CD14-positive monocyte (primary cell): ENCODE measurements around the gene HK1. TPM values are rescaled to one million over a fixed set of nuclear protein-coding genes. Genes with fewer than 3 reads are reported as not detected.

Source experiments
- DNase-seq, 3 donors: peaks; one replicate each; pipeline ENCODE4 v3.0.0-alpha.2; 2011 to 2022
- H2AFZ ChIP-seq: 2 replicates; pipeline ENCODE4 v1.6.0; 2012; ENCODE audit warnings: mild to moderate bottlenecking, low read depth, low read length, inconsistent platforms; ENCODE audit not compliant: insufficient read depth, poor library complexity, severe bottlenecking
- H3K27ac ChIP-seq, 2 donors: 1 replicate in 1 of 2; 2 replicates in 1 of 2; pipeline ENCODE4 v1.5.1; 2012 to 2013; ENCODE audit warnings: low read length in 2 of 2, control low read depth in 1 of 2, inconsistent platforms in 1 of 2, low read depth in 1 of 2, mild to moderate bottlenecking in 1 of 2
- H3K27me3 ChIP-seq, 2 donors: one replicate each; pipeline versions ENCODE4 v1.6.0 to v1.6.1; 2011 to 2013; ENCODE audit warnings: low read length in 2 of 2; ENCODE audit not compliant: control insufficient read depth in 2 of 2, insufficient read depth in 2 of 2
- H3K36me3 ChIP-seq, 2 donors: replicated peaks in 1 of 2; 1 replicate in 1 of 2; 2 replicates in 1 of 2; pipeline versions ENCODE4 v1.5.1 to v1.6.1; 2012 to 2013; ENCODE audit warnings: low read length in 2 of 2, control low read depth in 1 of 2, inconsistent platforms in 1 of 2, mild to moderate bottlenecking in 1 of 2; ENCODE audit not compliant: insufficient read depth in 2 of 2, control insufficient read depth in 1 of 2
- H3K4me1 ChIP-seq, 2 donors: 1 replicate in 1 of 2; 2 replicates in 1 of 2; pipeline versions ENCODE4 v1.5.1 to v1.6.1; 2012 to 2013; ENCODE audit warnings: low read length in 2 of 2, control low read depth in 1 of 2, inconsistent platforms in 1 of 2, mild to moderate bottlenecking in 1 of 2, moderate library complexity in 1 of 2; ENCODE audit not compliant: insufficient read depth in 2 of 2, control insufficient read depth in 1 of 2
- H3K4me2 ChIP-seq: replicated peaks from 2 replicates; pipeline ENCODE3; 2012; ENCODE audit warnings: low read length, moderate library complexity, mild to moderate bottlenecking; ENCODE audit not compliant: poor library complexity, severe bottlenecking; ENCODE audit errors: extremely low read depth
- H3K4me3 ChIP-seq, 3 experiments: fragments of 200-600 bp in 1 of 3; sonication (generic) in 1 of 3; replicated peaks in 1 of 3; 1 replicate in 2 of 3; 2 replicates in 1 of 3; pipeline ENCODE4 v1.5.1; 2011 to 2013; ENCODE audit warnings: low read length in 3 of 3, mild to moderate bottlenecking in 3 of 3, control low read depth in 2 of 3, low read depth in 2 of 3, inconsistent platforms in 1 of 3, moderate library complexity in 1 of 3
- H3K79me2 ChIP-seq: 2 replicates; pipeline ENCODE4 v1.6.0; 2012; ENCODE audit warnings: mild to moderate bottlenecking, control low read depth, inconsistent platforms, low read length, moderate library complexity; ENCODE audit not compliant: insufficient read depth
- H3K9ac ChIP-seq: 2 replicates; pipeline ENCODE4 v1.6.0; 2017; ENCODE audit warnings: low read length, mild to moderate bottlenecking; ENCODE audit not compliant: insufficient read depth, poor library complexity, severe bottlenecking
- H3K9me3 ChIP-seq, 2 donors: replicated peaks in 1 of 2; 1 replicate in 1 of 2; 2 replicates in 1 of 2; pipeline versions ENCODE4 v1.5.1 to v1.6.1; 2012 to 2013; ENCODE audit warnings: low read length in 2 of 2, control low read depth in 1 of 2; ENCODE audit not compliant: control insufficient read depth in 1 of 2, insufficient read depth in 1 of 2
- H4K20me1 ChIP-seq: 2 replicates; pipeline ENCODE4 v1.6.0; 2012; ENCODE audit warnings: mild to moderate bottlenecking, low read length, control low read depth, moderate library complexity; ENCODE audit not compliant: insufficient read depth
- H3K27ac Mint-ChIP-seq, 7 donors: one replicate each; pipeline ENCODE4 v1.8.0; 2020; ENCODE audit warnings: mild to moderate bottlenecking in 7 of 7, mixed read lengths in 7 of 7, moderate library complexity in 6 of 7, inconsistent platforms in 2 of 7
- H3K27me3 Mint-ChIP-seq, 3 donors: one replicate each; pipeline ENCODE4 v1.8.0; 2021 to 2022; ENCODE audit warnings: low read depth in 3 of 3, mild to moderate bottlenecking in 3 of 3, mixed read lengths in 3 of 3, moderate library complexity in 3 of 3, inconsistent platforms in 1 of 3
- H3K36me3 Mint-ChIP-seq, 2 donors: one replicate each; pipeline ENCODE4 v1.8.0; 2020; ENCODE audit warnings: mixed read lengths in 2 of 2, inconsistent platforms in 1 of 2, mild to moderate bottlenecking in 1 of 2
- H3K4me1 Mint-ChIP-seq: one replicate; pipeline ENCODE4 v1.8.0; 2020; ENCODE audit warnings: mild to moderate bottlenecking, mixed read lengths
- H3K4me3 Mint-ChIP-seq, 2 donors: one replicate each; pipeline ENCODE4 v1.8.0; 2020; ENCODE audit warnings: mild to moderate bottlenecking in 2 of 2, mixed read lengths in 2 of 2, moderate library complexity in 1 of 2
- H3K9me3 Mint-ChIP-seq, 7 donors: one replicate each; pipeline ENCODE4 v1.8.0; 2020 to 2022; ENCODE audit warnings: mixed read lengths in 7 of 7, mild to moderate bottlenecking in 6 of 7, moderate library complexity in 6 of 7, inconsistent platforms in 2 of 7
- CTCF ChIP-seq: fragments of 200-600 bp; IDR thresholded peaks from one replicate; pipeline ENCODE4 v1.8.0; 2022; ENCODE audit warnings: antibody characterized with exemption, mild to moderate bottlenecking
- WGBS: methylation state at CpG from one replicate; pipeline ENCODE4 v1.1.5; 2013; ENCODE audit warnings: missing lambda C conversion rate; ENCODE audit not compliant: insufficient coverage; 5-methylcytosine and 5-hydroxymethylcytosine counted together
- intact Hi-C, 2 donors: fragments of 100-400 bp; cut with micrococcal nuclease; formaldehyde crosslinking; loops; one replicate each; pipeline versions ENCODE4 v1.15.0 to v1.15.1; 2023
- polyA plus RNA-seq, 3 donors: library from polyadenylated mRNA; depleted of rRNA in 1 of 3; unstranded in 2 of 3; stranded (reverse) in 1 of 3; fragments of 300-500 nt in 2 of 3; fragments of >200 nt in 1 of 3; fragmentation: Illumina TruSeq in 2 of 3; gene quantifications; 1 replicate in 2 of 3; 2 replicates in 1 of 3; pipeline ENCODE4 v1.2.3, GENCODE V29; 2012 to 2021

The HK1 gene
- polyA plus RNA-seq, 3 donors: 57.9 to 146 (median 125) TPM

DNA sequence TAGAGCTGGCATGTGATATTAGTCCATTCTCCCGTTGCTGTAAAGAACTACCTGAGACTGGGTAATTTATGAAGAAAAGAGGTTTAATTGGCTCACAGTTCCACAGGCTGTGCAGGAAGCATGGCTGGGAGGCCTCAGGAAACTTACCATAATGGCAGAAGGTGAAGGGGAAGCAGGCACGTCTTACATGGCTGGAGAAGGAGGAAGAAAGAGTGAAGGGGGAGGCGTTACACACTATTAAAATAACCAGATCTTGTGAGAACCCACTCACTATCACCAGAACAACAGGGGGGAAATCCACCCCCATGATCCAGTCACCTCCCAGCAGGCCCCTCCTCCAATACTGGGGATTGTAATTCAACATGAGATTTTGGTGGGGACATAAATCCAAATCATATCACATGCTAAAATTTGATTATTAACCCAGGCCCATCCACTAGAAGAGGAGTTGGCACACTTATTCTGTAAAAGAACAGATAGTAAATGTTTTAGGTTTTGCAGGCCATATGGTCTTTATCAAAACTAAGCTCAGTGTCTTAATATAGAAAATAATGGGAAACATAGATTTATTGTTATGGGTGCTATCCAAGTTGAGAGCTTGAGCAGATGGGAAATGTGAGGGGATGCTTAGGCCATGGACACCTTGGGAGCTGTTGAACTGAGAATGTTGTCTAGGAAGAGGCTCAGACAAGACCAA lies 18.6 kb upstream of the HK1 start:
- no peak overlapping the region for H3K9ac ChIP-seq
- no peak overlapping the region for H3K4me3 Mint-ChIP-seq
- intact Hi-C loops: no loop called here
- no peaks in the 10 kb centered on the region for H3K27me3 ChIP-seq
- no peaks in the 10 kb centered on the region for H4K20me1 ChIP-seq
- no peak overlapping the region for H3K4me3 ChIP-seq
- H3K27me3 Mint-ChIP-seq: peaks cover 0 to 2% (median 1%) of the 10 kb centered on the region in 3 donors
- no peak for DNase-seq
- H3K79me2 ChIP-seq: no peaks in the 10 kb centered on the region
- no peak overlapping the region for H3K27ac Mint-ChIP-seq
- H3K4me1 Mint-ChIP-seq: peaks cover 5% of the 10 kb centered on the region
- 100% methylated on average over 1 of the region's 3 CpGs for WGBS
- H3K9me3 Mint-ChIP-seq: peaks cover 6 to 11% (median 10%) of the 10 kb centered on the region in 7 donors
- no peak overlapping the region for H2AFZ ChIP-seq
- H3K36me3 Mint-ChIP-seq: no peaks in the 10 kb centered on the region
- TF ChIP-seq CTCF: no peak
- no peak overlapping the region for H3K27ac ChIP-seq
- peaks cover 0 to 9% of the 10 kb centered on the region in 2 donors for H3K9me3 ChIP-seq
- no peak overlapping the region for H3K4me2 ChIP-seq
- H3K4me1 ChIP-seq: no peaks in the 10 kb centered on the region
- no peaks in the 10 kb centered on the region for H3K36me3 ChIP-seq

- H3K79me2 ChIP-seq: no peaks in the 10 kb centered on the region
- peaks cover 5% of the 10 kb centered on the region for H3K4me1 Mint-ChIP-seq
- H3K4me3 Mint-ChIP-seq: no peak overlapping the region
- no peaks in the 10 kb centered on the region for H3K36me3 Mint-ChIP-seq
- H3K4me2 ChIP-seq: no peak overlapping the region
- no peak for DNase-seq
- peaks cover 0 to 9% of the 10 kb centered on the region in 2 donors for H3K9me3 ChIP-seq
- no peak overlapping the region for H3K4me3 ChIP-seq
- no peak overlapping the region for H3K27ac ChIP-seq
- H3K9ac ChIP-seq: no peak overlapping the region
- 98% methylated on average over 6 of the region's 8 CpGs for WGBS
- H3K27me3 ChIP-seq: no peaks in the 10 kb centered on the region
- H3K27me3 Mint-ChIP-seq: peaks cover 2 to 3% (median 2%) of the 10 kb centered on the region in 3 donors
- no peaks in the 10 kb centered on the region for H4K20me1 ChIP-seq
- no peaks in the 10 kb centered on the region for H3K36me3 ChIP-seq
- no peak overlapping the region for H3K27ac Mint-ChIP-seq
- TF ChIP-seq CTCF: no peak
- H3K4me1 ChIP-seq: no peaks in the 10 kb centered on the region
- H3K9me3 Mint-ChIP-seq: peaks cover 6 to 11% (median 10%) of the 10 kb centered on the region in 7 donors
- no peak overlapping the region for H2AFZ ChIP-seq
- intact Hi-C loops: no loop called here
These were observed 17.1 kb upstream of the HK1 start for GRCh38 chr10:69261184-69261583.
